T-helper 1 cell treated with Interleukin-12 subunit alpha and Interleukin-12 subunit beta and Interleukin-4 antibody, amounts not matched to agents 30 μg/mL and 1 μg/mL, for 36 hours (primary cell): ENCODE data around the gene RNASEH2A.

Experiments used
- H3K27ac Mint-ChIP-seq: one replicate; pipeline ENCODE4 v1.8.0; 2021; ENCODE audit warnings: mild to moderate bottlenecking, mixed read lengths
- H3K27me3 Mint-ChIP-seq: one replicate; pipeline ENCODE4 v1.8.0; 2021; ENCODE audit warnings: low read depth, mixed read lengths
- H3K36me3 Mint-ChIP-seq: one replicate; pipeline ENCODE4 v1.8.0; 2021; ENCODE audit warnings: low read depth, mixed read lengths
- H3K4me1 Mint-ChIP-seq: one replicate; pipeline ENCODE4 v1.8.0; 2021; ENCODE audit warnings: low read depth, mixed read lengths
- H3K4me3 Mint-ChIP-seq: one replicate; pipeline ENCODE4 v1.8.0; 2021; ENCODE audit warnings: mild to moderate bottlenecking, moderate library complexity, mixed read lengths
- H3K9me3 Mint-ChIP-seq: one replicate; pipeline ENCODE4 v1.8.0; 2021; ENCODE audit warnings: mixed read lengths

RNASEH2A gene

DNA sequence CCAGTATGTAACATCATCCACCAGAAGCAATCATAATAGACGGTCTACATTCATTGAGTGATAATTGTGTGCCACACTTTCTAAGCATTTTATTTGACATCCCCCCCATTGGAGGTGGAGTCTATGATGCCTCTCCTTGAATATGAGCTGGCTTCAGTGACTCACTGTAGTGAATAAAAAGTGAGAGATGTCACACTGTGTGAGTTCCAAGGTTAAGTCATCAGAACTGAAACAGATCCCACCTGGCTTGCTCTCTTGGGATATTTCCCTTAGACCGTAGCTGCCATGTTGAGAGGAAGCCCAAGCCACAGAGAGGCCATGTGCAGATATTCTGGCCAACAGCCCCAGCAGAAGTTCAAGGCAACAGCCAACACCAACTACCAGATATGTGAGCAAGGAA, 15.4 kb downstream of the RNASEH2A start:
- Mint-ChIP-seq H3K4me1 (peaks cover 7% of the 10 kb centered on the region), H3K4me3 (no peak overlapping the region), H3K36me3 (no peaks in the 10 kb centered on the region), H3K9me3 (no peaks in the 10 kb centered on the region), H3K27me3 (peaks cover 14% of the 10 kb centered on the region), H3K27ac (no peak overlapping the region)

GRCh38 chr19:12825254-12826131, 19.1 kb downstream of the RNASEH2A start:
- Mint-ChIP-seq H3K4me3 (peak overlapping the region; percentile 41), H3K27ac (no peak overlapping the region), H3K27me3 (peaks cover 27% of the 10 kb centered on the region)

GRCh38 chr19:12828494-12828893, 22.1 kb downstream of the RNASEH2A start:
- Mint-ChIP-seq H3K27ac (no peak overlapping the region), H3K27me3 (peaks cover 51% of the 10 kb centered on the region)

More at GRCh38 chr19:12825254-12826131, 19.1 kb downstream of the RNASEH2A start:
- Mint-ChIP-seq H3K9me3 (no peaks in the 10 kb centered on the region), H3K36me3 (no peaks in the 10 kb centered on the region), H3K4me1 (peaks cover 7% of the 10 kb centered on the region)

GRCh38 chr19:12833418-12833737, 27.0 kb downstream of the RNASEH2A start:
- H3K9me3 Mint-ChIP-seq = no peaks in the 10 kb centered on the region
- peak overlapping the region; percentile 18 for H3K4me3 Mint-ChIP-seq
- H3K4me1 Mint-ChIP-seq = peaks cover 14% of the 10 kb centered on the region
- H3K36me3 Mint-ChIP-seq = no peaks in the 10 kb centered on the region
- peaks cover 74% of the 10 kb centered on the region for H3K27me3 Mint-ChIP-seq
- H3K27ac Mint-ChIP-seq = no peak overlapping the region

More at GRCh38 chr19:12828494-12828893, 22.1 kb downstream of the RNASEH2A start:
- Mint-ChIP-seq H3K4me3 (no peak overlapping the region), H3K9me3 (no peaks in the 10 kb centered on the region), H3K4me1 (peaks cover 15% of the 10 kb centered on the region), H3K36me3 (no peaks in the 10 kb centered on the region)

GRCh38 chr19:12833738-12834565, 27.6 kb downstream of the RNASEH2A start:
- Mint-ChIP-seq H3K9me3 (no peaks in the 10 kb centered on the region), H3K27ac (peak overlapping the region; percentile 23), H3K4me3 (peak overlapping the region; percentile 61), H3K36me3 (no peaks in the 10 kb centered on the region), H3K4me1 (peaks cover 14% of the 10 kb centered on the region), H3K27me3 (peaks cover 75% of the 10 kb centered on the region)

DNA sequence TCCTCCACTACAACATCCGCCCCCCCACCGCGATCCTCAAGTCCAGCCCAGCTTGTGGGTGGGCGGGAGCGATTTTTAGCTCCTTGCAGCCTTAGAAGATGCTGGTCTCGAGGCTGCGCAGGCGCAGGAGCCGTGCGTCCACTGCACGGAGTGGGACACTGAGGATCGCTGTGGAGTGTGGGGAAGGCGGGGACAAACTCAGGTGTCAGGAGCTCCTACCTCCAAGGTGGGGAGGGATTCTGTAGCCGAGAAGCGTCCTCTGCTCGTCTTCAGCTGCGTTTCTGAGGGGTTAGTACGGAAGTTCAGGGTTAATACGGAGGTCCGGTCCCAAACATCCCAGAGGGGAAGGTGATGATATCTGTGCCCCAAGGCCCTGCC, 28.2 kb downstream of the RNASEH2A start, which contains the start of gene RTBDN:
TSS of gene RTBDN (minus strand) at position 14 of the 378 bp plus-strand sequence. CDS start 4,600 bp downstream, outside the sequence.
- peak within 1 kb of the TSS; percentile 61 for H3K4me3 Mint-ChIP-seq
- H3K4me1 Mint-ChIP-seq = peaks cover 20% of the 10 kb centered on the region
- peak within 1 kb of the TSS; percentile 23 for H3K27ac Mint-ChIP-seq

GRCh38 chr19:12834976-12835757, 28.8 kb downstream of the RNASEH2A start:
- Mint-ChIP-seq H3K36me3 (no peaks in the 10 kb centered on the region), H3K9me3 (no peaks in the 10 kb centered on the region), H3K27ac (peak overlapping the region; percentile 23)

More for the DNA sequence above, 28.2 kb downstream of the RNASEH2A start, which contains the start of gene RTBDN:
- H3K27me3 Mint-ChIP-seq = peaks cover 79% of the 10 kb centered on the region
- H3K9me3 Mint-ChIP-seq = no peaks in the 10 kb centered on the region
- H3K36me3 Mint-ChIP-seq = no peaks in the 10 kb centered on the region

DNA sequence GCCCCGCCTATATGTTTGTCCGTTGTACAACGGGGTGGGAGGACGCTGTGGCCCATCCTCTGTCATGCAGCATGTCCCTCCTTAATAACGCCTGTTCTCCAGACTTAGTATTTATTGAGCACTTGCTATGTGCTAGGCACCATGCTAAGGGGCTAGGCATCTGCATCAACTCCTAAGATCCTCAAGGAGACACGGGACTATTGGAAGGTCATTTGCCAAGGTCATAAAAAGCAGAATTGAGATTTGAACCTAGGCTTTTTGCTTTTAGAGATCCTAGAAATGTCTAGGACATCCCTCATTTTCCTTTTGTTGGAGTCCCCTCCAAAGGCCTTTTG, 30.1 kb downstream of the RNASEH2A start:
- no peak overlapping the region for H3K4me3 Mint-ChIP-seq
- peaks cover 79% of the 10 kb centered on the region for H3K27me3 Mint-ChIP-seq
- H3K9me3 Mint-ChIP-seq = no peaks in the 10 kb centered on the region
- no peaks in the 10 kb centered on the region for H3K36me3 Mint-ChIP-seq
- peaks cover 30% of the 10 kb centered on the region for H3K4me1 Mint-ChIP-seq
- H3K27ac Mint-ChIP-seq = no peak overlapping the region

More at GRCh38 chr19:12834976-12835757, 28.8 kb downstream of the RNASEH2A start:
- peaks cover 78% of the 10 kb centered on the region for H3K27me3 Mint-ChIP-seq
- no peak overlapping the region for H3K4me3 Mint-ChIP-seq
- peaks cover 21% of the 10 kb centered on the region for H3K4me1 Mint-ChIP-seq

GRCh38 chr19:12837225-12837624, 30.8 kb downstream of the RNASEH2A start:
- H3K4me3 Mint-ChIP-seq = no peak overlapping the region
- no peak overlapping the region for H3K27ac Mint-ChIP-seq
- H3K9me3 Mint-ChIP-seq = no peaks in the 10 kb centered on the region
- H3K36me3 Mint-ChIP-seq = no peaks in the 10 kb centered on the region
- peaks cover 78% of the 10 kb centered on the region for H3K27me3 Mint-ChIP-seq
- H3K4me1 Mint-ChIP-seq = peaks cover 32% of the 10 kb centered on the region

- Mint-ChIP-seq H3K9me3 (no peaks in the 10 kb centered on the region), H3K4me1 (peaks cover 27% of the 10 kb centered on the region), H3K27ac (no peak within 1 kb of the TSS), H3K36me3 (no peaks in the 10 kb centered on the region), H3K4me3 (peak within 1 kb of the TSS; percentile 60), H3K27me3 (peaks cover 70% of the 10 kb centered on the region)
Measured at GRCh38 chr19:12838182-12838885, 31.9 kb downstream of the RNASEH2A start, which contains the start of gene MAST1. Gene MAST1, plus strand, starts transcription at chr19:12838515. Its CDS starts 58 bp downstream, at chr19:12838573.

DNA sequence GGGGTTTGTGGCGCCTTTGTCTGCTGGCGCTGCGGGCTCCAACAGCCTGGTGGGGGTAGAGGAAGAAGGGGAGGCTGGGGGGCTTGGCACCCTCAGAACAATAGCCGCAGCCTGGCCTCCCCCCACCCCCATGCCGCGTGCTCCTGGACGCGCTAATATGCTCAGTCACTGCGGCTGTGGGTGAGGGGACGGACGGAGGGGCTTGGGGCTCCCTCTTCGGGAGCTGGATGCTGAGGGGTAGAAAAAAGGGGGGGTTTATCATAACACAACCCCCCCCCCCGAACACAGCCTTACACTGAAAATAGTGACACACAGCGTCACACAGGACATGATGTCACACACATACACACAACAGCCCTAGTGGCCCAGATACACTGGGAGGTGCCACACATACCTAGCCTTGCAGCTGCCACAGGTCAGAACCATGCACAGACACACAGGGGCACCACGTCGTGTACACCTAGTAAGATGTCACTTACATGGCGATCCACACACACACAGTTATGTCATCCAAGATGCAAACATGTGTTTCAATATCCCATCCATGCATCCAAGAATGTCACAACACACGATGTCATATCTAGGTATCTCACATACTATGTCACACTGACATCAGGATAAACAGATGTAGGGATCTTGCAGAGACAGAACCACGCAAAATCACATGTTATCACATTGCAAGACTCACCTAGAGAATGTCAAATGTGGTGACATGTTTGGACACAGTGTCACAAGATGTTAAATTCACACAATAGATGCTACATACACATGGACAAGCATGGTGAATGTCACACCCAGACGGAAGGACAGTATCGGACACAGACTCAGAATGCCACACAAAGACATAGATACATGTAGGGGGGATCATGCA, 32.7 kb downstream of the RNASEH2A start:
- H3K27ac Mint-ChIP-seq = peak overlapping the region; percentile 23
- peaks cover 26% of the 10 kb centered on the region for H3K4me1 Mint-ChIP-seq
- peaks cover 69% of the 10 kb centered on the region for H3K27me3 Mint-ChIP-seq
- peak overlapping the region; percentile 60 for H3K4me3 Mint-ChIP-seq
- H3K9me3 Mint-ChIP-seq = no peaks in the 10 kb centered on the region
- no peaks in the 10 kb centered on the region for H3K36me3 Mint-ChIP-seq

DNA sequence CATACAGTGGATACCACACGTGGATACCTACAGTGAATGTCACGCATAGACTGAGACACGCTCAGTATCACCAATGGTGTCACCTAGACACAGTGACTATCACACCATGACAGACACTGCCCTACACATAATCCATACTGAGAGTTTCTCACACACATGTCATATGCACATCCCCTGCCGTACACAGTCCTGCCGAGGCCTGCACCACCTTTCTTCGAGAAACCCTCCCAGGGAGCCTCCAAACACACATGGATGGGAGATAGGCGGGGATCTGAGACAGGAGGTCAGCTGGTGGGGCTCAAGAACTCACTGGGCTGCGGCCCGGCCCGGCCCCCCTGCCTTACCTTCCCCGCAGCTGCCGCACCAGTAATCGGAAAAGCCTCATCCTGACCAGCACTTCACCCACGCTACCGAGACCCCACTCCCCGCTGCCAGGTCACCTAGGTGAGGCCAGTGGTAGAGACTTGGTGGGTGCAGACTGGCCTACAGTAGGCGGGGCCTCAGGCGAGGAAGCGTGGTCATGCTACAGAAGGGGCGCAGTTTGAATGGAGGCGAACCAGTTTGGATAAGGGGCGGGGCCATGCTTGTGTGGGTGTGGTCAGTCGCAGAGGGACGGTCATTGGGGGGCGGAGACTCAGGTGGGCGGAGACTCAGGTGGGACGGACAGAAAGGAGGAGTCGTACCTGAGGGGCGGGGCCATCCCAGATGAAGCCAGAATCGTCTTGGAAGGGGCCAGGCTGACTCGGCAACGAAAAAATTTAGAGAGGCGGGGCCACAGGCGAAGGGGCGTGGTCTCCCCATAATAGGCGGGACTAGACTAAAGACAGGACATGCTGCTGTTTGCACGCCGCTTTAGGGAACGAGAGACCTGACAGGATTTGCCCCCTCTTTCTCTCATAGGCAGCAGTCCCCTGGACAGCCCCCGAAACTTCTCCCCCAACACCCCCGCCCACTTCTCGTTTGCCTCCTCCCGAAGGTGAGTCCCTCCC, 34.0 kb downstream of the RNASEH2A start:
- no peak overlapping the region for H3K27ac Mint-ChIP-seq

More for the DNA sequence above, 34.0 kb downstream of the RNASEH2A start:
- peak overlapping the region; percentile 53 for H3K4me3 Mint-ChIP-seq
- peaks cover 23% of the 10 kb centered on the region for H3K4me1 Mint-ChIP-seq
- H3K36me3 Mint-ChIP-seq = no peaks in the 10 kb centered on the region
- H3K9me3 Mint-ChIP-seq = no peaks in the 10 kb centered on the region
- H3K27me3 Mint-ChIP-seq = peaks cover 63% of the 10 kb centered on the region
